ENCODE measurements around the gene FAM110A.
A peak's percentile ranks its signal among the peaks of the same experiment; 100 is the strongest.

Gene FAM110A

GRCh38 chr20:845226-845868, 11.8 kb downstream of the FAM110A start:
- peak; percentile 28 for DNase-seq

- no peak for DNase-seq
Measured at GRCh38 chr20:845941-846893, 12.7 kb downstream of the FAM110A start.

GRCh38 chr20:846894-847278, 13.4 kb downstream of the FAM110A start:
- peak; percentile 29 for DNase-seq

DNA sequence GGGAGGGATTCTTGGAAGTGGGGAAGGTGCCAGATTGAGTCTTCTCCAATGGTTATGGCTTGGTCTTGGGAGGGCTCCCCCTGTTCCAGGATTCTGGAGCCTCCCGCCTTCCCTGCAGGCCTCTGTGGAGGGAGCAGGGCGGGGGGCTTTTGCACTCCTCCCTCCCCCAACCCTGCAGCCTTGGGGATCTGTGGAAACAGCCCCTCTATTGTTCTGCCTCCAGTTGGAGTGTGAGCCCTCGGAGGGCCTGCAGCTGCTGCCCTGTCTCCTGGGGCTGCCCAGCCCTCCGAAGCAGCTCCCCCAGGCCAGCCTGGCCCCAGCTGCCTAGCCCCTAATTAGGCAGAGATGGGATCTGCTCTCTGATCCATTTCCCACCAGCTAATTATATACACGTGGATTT, 14.7 kb downstream of the FAM110A start:
- DNase-seq: peak; percentile 58

DNA sequence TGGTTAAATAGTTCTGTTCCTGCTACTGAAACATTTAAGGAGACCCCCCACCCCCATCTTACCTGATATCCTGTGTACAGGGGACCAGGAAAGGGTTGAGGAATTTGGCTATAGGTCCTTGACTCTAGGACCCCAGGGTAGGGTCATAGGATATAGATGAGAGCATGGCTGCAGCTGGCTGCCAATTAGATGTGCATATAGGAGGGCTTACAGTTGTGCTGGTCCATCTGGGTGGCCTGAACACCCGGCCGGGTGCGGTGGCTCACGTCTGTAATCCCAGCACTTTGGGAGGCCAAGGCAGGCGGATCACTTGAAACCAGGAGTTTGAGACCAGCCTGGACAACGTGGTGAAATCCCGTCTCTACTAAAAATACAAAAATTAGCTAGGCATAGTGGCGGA, 15.2 kb downstream of the FAM110A start:
- peak; percentile 33 for DNase-seq

DNA sequence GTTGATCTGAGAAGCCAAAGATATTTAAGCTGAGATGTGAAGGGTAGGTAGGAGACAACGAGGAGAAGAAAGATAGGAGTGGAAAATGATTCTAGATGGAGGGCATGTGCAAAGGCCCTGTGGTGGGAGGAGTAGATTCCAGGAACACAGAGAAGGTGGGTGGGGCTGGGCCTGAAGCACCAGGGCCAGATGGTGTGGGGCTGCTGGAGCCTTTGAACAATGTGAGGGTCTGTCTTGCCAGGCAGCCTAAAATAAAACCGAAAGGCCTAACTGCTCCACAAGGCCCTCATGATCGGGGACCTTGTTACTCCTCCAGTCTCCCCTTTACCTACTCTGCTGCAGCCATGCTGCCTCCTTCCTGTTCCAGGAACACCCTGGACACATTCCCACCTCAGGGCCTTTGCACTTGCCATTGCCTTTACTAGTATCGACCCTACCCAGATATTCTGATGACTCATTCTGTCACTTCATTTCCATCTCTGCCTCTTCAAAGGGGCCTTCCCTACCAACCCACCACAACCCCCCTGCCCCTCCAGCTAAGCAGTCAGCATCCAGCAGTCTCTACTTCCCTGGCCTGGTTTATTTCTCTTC, 20.0 kb downstream of the FAM110A start:
- no peak for DNase-seq

- DNase-seq: no peak
Measured at GRCh38 chr20:854601-855000, 21.1 kb downstream of the FAM110A start.

- DNase-seq: no peak
Measured at GRCh38 chr20:855466-856360, 22.2 kb downstream of the FAM110A start.

DNA sequence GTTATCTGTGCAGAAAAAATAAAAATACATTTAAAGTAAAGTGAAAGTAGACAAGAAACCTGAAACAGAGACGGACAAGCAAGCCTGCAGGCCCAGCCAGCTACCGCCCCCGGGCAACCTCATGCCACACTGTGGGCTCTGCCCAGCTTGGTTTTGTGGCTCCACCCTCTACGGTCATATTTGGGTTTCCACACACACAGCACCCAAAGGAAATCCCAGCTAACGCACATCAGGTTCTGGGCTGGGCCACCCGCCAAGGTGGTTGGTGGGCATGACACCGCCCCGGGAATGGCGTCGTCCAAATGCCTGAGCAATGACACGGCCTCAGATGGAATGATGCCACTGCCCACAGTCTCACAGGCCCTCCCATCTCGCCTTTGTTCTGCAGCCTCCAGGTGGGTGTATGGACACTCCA, 22.9 kb downstream of the FAM110A start:
- DNase-seq: peak; percentile 36

DNA sequence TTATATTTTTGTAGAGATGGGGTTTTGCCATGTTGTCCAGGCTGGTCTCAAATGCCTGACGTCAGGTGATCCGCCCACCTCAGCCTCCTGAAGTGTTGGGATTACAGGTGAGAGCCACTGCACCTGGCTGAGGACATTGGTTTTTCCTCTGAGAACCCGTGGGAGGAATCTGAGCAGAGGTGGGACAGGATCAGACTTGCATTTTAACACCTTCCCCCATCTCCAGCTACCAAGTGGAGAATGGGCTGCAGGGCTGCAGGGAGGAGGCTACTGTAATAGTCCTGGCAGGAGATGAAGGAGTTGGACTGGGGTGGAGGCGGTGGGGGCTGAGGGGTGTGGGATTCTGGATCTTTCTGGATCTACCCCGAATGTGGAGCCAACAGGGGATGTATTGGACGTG, 24.5 kb downstream of the FAM110A start:
- no peak for DNase-seq

GRCh38 chr20:859751-860231, 26.3 kb downstream of the FAM110A start:
- DNase-seq: no peak

GRCh38 chr20:860891-861290, 27.4 kb downstream of the FAM110A start:
- DNase-seq: no peak

GRCh38 chr20:865440-865839, 31.9 kb downstream of the FAM110A start:
- DNase-seq: no peak

GRCh38 chr20:868279-868678, 34.8 kb downstream of the FAM110A start:
- DNase-seq: no peak

DNA sequence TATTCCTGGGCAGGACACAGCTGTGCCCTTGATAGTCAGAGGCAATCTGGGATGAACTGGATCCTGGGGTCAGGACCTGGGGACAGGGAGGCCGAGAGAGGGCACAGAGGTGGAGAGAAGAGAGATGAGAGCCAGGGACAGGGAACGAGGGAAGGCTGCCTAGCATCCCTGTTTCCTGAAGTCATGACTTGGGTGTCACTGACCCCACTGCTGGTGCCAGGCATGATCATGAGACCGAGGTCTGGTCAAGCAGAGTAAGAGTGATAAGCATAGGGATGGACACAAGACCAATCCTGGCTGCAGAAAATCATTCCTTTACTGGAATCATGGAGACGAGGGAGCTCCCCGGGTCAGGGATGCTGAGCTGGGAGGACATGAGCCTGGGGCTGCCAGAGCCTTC, 36.1 kb downstream of the FAM110A start:
- no peak for DNase-seq

- DNase-seq: no peak
Measured at GRCh38 chr20:870758-871157, 37.2 kb downstream of the FAM110A start.

GRCh38 chr20:871436-871835, 37.9 kb downstream of the FAM110A start:
- DNase-seq: no peak

GRCh38 chr20:871948-872347, 38.4 kb downstream of the FAM110A start:
- DNase-seq: no peak

GRCh38 chr20:872855-873520, 39.5 kb downstream of the FAM110A start:
- DNase-seq: no peak

DNA sequence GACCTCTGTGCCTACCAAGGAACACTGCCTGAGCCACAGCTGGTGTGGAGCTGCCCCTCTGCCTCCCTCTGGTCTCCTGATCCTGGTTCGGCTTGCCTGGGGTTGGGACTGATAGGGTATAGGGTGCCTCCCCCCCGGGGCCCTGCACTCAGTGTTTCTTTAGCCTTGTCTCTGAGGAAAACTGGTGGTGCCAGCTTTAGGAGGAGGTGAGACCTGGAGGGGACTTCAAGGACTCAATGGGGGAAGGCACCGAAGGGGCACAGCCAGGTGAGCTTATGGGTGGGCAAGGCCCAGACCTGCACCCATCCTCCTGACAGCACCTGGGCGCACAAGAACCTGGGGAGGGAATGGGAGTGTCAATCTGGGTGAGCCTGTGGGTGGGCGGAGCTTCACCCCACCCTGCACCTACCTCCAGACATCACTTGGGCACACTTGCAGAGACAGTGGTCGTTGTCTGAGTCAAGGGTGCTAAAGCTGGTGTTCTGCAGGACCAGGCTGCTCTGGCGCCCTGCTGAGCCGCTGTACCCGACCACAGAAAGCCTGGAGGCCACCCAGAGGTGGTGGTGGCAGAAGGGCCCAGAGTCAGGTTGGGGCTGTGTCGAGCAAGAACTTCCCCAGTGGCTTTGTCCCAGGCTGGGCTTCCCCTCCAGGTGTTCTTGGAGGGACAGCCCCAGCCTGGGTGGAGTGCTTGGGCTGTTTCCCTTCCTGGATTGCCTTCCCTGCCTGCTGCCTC, 40.5 kb downstream of the FAM110A start:
- DNase-seq: no peak

DNA sequence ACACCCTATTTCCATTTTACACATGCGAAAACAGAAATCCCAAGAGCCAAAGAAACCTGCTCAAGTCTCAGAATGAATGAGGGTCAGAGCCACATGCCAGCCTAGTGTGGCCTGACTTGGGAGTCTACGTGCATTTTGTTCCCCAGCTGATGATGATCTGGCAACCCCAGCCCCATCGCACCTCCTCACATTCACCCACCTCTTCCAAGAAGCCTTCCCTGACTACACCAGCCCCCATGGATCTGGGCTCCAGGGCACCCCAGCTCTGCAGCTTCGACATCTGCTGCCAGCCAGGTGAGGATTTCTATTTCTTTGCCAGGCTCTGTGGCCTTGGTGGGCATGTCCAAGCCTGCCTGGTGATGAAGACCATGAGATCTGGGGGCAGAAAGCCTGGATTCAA, 41.6 kb downstream of the FAM110A start:
- DNase-seq: no peak
